ENCODE measurements around the gene ACVR2A. TPM values are rescaled to one million over a fixed set of nuclear protein-coding genes. Genes with fewer than 3 reads are reported as not detected.

The ACVR2A gene
- polyA plus RNA-seq, 1 donor from 2014 or later, result 139 TPM

- TF ChIP-seq REST (IDR thresholded peaks at IDR 0.05; ENCODE audit: borderline replicate concordance) (no peak), EP300 (conservative IDR thresholded peaks at IDR 0.05; ENCODE audit: poor library complexity, severe bottlenecking) (no peak), SMC3 (conservative IDR thresholded peaks at IDR 0.05; ENCODE audit: poor library complexity) (no peak)
These were observed 94.5 kb downstream of the ACVR2A start (continued) for GRCh38 chr2:147939313-147939712.

- H3K9me3 ChIP-seq (ENCODE audit: low read length), result no peaks in the 10 kb centered on the region
These were observed 100.8 kb downstream of the ACVR2A start for GRCh38 chr2:147945660-147946059.

More at GRCh38 chr2:147945660-147946059, 100.8 kb downstream of the ACVR2A start:
- peaks cover 4% of the 10 kb centered on the region for H3K36me3 ChIP-seq (ENCODE audit: insufficient read depth, low read length)
- no peaks in the 10 kb centered on the region for H4K20me1 ChIP-seq (ENCODE audit: insufficient read depth)
- no peaks in the 10 kb centered on the region for H3K79me2 ChIP-seq (replicated peaks; ENCODE audit: insufficient read depth, low read length)
- H3K4me2 ChIP-seq (ENCODE audit: low read length), result no peak overlapping the region
- H2AFZ ChIP-seq (ENCODE audit: low read depth, low read length), result no peak overlapping the region
- H3K27me3 ChIP-seq (ENCODE audit: insufficient read depth, low read depth, low read length), result no peaks in the 10 kb centered on the region
- H3K27ac ChIP-seq (ENCODE audit: low read length), result no peak overlapping the region
- H3F3A ChIP-seq (ENCODE audit: insufficient read depth, low read length, poor library complexity, severe bottlenecking), result no peaks in the 10 kb centered on the region
- TF ChIP-seq POLR2AphosphoS5 (IDR thresholded peaks at IDR 0.05) (no peak), MXI1 (conservative IDR thresholded peaks at IDR 0.05; ENCODE audit: poor library complexity, severe bottlenecking) (no peak), EP300 (conservative IDR thresholded peaks at IDR 0.05; ENCODE audit: poor library complexity, severe bottlenecking) (no peak), EZH2 (IDR thresholded peaks at IDR 0.05; ENCODE audit: borderline replicate concordance, insufficient read depth, low read length, poor library complexity, severe bottlenecking) (no peak), RAD21 (conservative IDR thresholded peaks at IDR 0.05) (no peak), SMC3 (conservative IDR thresholded peaks at IDR 0.05; ENCODE audit: poor library complexity) (no peak), REST (IDR thresholded peaks at IDR 0.05; ENCODE audit: borderline replicate concordance) (no peak), CTCF (IDR thresholded peaks at IDR 0.05; ENCODE audit: poor library complexity, severe bottlenecking) (no peak), TAF1 (IDR thresholded peaks at IDR 0.05; ENCODE audit: low read depth) (no peak)
- no peak overlapping the region for H3K4me3 ChIP-seq (ENCODE audit: low read length)
- no peaks in the 10 kb centered on the region for H3K9me2 ChIP-seq (ENCODE audit: insufficient read depth, low read length)
- no peak overlapping the region for H3K9ac ChIP-seq (ENCODE audit: low read length)
